Thyroid gland (tissue), 4 donors: ENCODE data around the gene ADCY9.

Source experiments
- CTCF ChIP-seq, 6 experiments: fragments of 200-600 bp in 3 of 6; fragments of 450-650 bp in 3 of 6; sonication (generic) in 3 of 6; IDR thresholded peaks; one replicate each; pipeline ENCODE4 v1.5.1; 2016 to 2019; ENCODE audit warnings: antibody characterized with exemption in 6 of 6, mild to moderate bottlenecking in 2 of 6, inconsistent platforms in 1 of 6, moderate library complexity in 1 of 6
- POLR2A ChIP-seq, 2 donors: fragments of 450-650 bp; IDR thresholded peaks; one replicate each; pipeline ENCODE4 v1.6.1; 2017; ENCODE audit warnings: antibody characterized with exemption in 2 of 2, mild to moderate bottlenecking in 2 of 2, moderate library complexity in 1 of 2

DNA sequence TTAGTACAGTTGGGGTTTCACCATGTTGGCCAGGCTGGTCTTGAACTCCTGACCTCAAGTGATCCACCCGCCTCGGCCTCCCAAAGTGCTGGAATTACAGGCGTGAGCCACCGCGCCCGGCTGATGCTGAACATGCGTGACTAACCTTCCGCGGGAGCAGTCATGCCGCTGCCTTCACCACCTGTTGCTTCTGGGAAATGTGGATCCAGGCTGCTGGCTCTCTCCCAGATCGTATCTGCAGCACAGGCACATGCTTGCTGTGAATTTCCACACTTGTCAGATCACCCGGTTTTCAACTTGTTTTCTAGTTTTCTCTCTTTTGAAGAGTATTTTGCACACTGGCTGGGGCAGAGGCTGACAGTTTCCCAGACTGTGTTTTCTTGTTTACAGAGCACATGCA lies 97.9 kb downstream of the ADCY9 start:
- TF ChIP-seq CTCF (IDR thresholded peaks at IDR 0.05) (no peak), POLR2A (IDR thresholded peaks at IDR 0.05) (no peak)
